GM12891 (cell line): ENCODE measurements around the gene PTCH1.

Experiments used
- PAX5 ChIP-seq: IDR thresholded peaks from 2 replicates; pipeline ENCODE4 v1.6.1; 2011; ENCODE audit warnings: low read length, moderate library complexity, mild to moderate bottlenecking; ENCODE audit not compliant: insufficient read depth, severe bottlenecking
- POLR2A ChIP-seq: IDR thresholded peaks from 2 replicates; pipeline ENCODE4 v1.6.1; 2011; ENCODE audit warnings: low read depth, low read length, control low read depth
- POLR2AphosphoS5 ChIP-seq: IDR thresholded peaks from 2 replicates; pipeline ENCODE4 v1.6.1; 2011; ENCODE audit warnings: low read depth, low read length, control low read depth
- POU2F2 ChIP-seq: IDR thresholded peaks from 2 replicates; pipeline ENCODE4 v1.6.1; 2011; ENCODE audit warnings: low read depth, mild to moderate bottlenecking, control low read depth, low read length, moderate library complexity

- no peak for TF ChIP-seq POLR2AphosphoS5
- TF ChIP-seq PAX5: no peak
- TF ChIP-seq POU2F2: no peak
- no peak for TF ChIP-seq POLR2A
These were observed 83.5 kb downstream of the PTCH1 start for GRCh38 chr9:95433096-95433819.
